ENCODE data around the gene ADORA1.

- TF ChIP-seq POLR2A (IDR thresholded peaks at IDR 0.05; ENCODE audit: low read depth, low read length) (no peak), CTCF (conservative IDR thresholded peaks at IDR 0.05; ENCODE audit: low read depth, low read length) (no peak), BHLHE40 (IDR thresholded peaks at IDR 0.05; ENCODE audit: low read depth, low read length) (no peak), RAD21 (IDR thresholded peaks at IDR 0.05; ENCODE audit: low read length) (no peak), SMC3 (IDR thresholded peaks at IDR 0.05; ENCODE audit: low read depth, low read length) (no peak), FOS (IDR thresholded peaks at IDR 0.05; ENCODE audit: low read depth, low read length) (no peak), ELK1 (IDR thresholded peaks at IDR 0.05; ENCODE audit: borderline replicate concordance, low read depth, low read length) (no peak), RCOR1 (IDR thresholded peaks at IDR 0.05; ENCODE audit: insufficient replicate concordance, low read length) (no peak)
Observed at GRCh38 chr1:203168256-203168786, 40.8 kb downstream of the ADORA1 start.

Measured in IMR-90 (cell line).